SHP77 treated with DMSO at 0.1 percent for 48 hours (cell line): ENCODE measurements around the gene RAPGEF5.

Experiments used
- DNase-seq: peaks from one replicate; lab custom pipeline; 2025; lab: John Stamatoyannopoulos, UW

Gene RAPGEF5

DNA sequence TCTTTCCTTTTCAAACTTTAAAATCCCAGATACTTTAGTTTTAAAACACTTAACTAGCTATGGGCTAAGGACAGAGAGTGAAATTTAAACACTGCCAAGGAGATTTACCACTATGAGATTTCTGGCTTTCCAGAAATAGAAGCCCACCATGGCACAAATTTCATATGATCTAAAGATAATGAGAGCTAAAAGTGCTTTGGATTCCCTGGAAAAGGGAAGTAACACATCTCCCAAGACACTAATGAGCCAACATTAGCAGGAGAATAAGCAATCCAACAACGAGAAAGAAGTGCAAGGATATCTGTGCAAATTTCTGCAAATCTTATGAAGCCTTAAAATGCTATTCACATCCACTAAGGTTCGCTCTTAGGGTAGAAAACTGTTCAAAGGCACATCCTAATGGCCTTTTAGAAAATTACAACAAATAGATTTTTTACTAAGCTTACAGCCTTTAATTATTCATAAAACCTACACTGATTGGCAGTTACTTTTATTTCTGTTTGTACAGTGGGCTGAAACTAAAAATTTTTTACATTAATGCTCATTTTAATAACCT, 100.3 kb downstream of the RAPGEF5 start:
- DNase-seq = no peak

DNA sequence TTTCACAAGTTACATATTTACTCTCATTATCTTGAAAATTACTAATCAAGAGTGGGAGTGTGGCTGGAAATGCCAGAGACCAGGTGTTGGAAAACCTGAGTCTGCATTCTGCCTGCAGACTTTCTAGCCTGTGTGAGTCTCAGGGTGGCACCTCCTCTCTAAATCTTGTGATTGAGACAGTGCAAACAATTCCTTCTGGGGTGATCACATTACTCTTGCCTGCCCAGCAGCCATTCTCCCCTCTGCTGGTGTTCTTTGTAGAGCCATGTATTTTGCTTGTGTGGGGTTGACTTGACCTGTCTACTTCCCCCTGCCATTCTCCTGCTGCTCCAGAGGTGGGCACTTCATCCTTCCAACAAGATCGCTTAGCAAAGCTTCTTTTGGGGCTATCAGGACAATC, 101.1 kb downstream of the RAPGEF5 start:
- no peak for DNase-seq

DNA sequence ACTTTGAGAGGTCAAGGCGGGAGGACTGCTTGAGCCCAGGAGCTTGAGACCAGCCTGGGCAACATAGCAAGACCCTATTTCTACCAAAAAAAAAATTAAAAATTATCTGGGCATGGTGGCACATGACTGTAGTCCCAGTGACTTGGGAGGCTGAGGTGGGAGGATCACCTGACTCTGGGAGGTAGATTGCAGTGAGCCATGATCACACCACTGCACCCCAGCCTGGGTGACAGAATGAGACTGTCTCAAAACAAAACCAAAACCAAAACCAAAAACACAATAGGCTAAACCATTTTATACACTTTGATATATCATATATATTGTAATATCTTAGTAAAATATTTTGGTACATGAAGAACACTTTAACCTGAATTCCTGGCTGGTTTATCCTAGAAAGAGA, 101.6 kb downstream of the RAPGEF5 start:
- no peak for DNase-seq

DNA sequence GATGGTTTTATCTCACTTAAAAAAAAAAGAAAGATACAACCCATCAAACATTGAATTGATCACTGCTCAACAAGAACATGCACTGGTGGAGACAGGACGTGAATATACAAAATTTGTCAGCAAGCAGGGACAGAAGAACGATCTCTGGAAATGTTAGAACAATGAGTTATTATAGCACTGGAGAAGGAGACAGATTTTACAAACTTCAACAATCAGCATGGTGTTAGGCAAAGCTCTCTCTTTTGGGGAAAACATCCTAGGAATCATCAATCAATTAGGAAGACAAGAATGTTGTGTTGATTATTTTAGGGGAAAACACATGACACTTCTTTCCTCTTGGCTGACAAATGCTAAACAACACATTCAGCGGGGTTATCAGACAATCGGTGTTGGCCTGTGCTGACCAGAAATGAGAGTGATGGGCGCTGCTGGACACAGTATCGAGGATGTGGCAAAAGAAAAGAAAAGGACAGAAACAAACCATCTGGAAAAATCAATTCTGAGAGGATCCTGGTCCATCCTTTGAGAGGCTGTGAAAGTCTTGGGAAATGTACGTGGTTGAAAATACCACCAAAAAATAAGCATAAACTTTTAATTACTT, 103.9 kb downstream of the RAPGEF5 start:
- no peak for DNase-seq

DNA sequence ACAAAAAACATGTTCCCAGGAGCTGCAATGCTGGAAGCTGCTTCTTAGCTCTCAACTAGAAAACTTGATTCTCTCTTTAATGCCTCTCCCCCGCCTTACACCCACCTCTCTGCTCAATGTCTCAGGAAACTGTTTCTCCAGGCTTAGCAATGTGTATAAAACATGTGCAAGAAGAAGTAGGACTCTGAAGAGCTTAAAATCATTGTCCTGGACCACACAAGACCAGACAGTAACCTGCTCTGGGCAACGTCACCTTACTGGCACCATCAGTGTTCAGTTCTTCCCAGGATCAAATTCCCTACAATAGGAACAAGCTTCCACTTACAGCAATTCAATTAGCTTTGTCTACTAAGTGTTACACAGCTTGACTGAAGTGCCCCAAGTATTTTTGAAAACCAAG, 104.9 kb downstream of the RAPGEF5 start:
- no peak for DNase-seq

DNA sequence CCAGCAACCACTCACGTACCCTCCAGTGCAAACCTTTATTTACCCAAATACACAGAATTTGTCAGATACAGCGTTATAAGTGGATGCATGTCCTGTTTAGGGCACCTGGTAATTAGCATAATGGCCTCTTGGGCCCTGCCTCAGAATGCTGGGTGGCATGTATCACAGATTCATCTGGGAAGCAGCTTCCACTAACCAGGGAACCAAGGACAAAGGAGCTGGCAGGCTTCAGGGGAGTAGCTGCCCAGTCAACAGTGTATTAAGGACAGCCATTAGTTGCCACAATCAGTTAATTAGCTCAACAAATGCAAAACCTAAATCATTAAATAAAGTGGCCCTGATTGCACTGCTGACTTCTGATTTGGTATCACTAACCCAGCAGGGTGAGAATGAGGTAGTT, 105.7 kb downstream of the RAPGEF5 start:
- DNase-seq = no peak

DNA sequence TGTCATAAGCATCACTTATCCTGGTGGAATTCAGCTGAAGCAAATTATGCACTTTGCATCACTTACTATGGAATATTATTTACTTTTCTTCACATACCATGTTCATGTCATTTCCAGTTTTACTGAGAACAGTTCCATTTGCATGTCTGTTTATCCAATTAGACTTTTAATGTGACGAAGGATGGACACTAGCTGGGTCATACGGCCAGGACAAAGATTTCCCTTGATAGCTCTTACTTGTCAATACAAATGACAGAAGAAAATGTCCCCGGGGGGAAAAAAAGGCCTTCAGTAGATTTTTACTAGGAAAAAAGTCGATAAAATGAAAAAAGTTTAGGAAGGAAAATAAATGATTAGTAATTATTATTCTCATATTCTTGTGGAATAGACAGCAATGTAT, 106.6 kb downstream of the RAPGEF5 start:
- no peak for DNase-seq

DNA sequence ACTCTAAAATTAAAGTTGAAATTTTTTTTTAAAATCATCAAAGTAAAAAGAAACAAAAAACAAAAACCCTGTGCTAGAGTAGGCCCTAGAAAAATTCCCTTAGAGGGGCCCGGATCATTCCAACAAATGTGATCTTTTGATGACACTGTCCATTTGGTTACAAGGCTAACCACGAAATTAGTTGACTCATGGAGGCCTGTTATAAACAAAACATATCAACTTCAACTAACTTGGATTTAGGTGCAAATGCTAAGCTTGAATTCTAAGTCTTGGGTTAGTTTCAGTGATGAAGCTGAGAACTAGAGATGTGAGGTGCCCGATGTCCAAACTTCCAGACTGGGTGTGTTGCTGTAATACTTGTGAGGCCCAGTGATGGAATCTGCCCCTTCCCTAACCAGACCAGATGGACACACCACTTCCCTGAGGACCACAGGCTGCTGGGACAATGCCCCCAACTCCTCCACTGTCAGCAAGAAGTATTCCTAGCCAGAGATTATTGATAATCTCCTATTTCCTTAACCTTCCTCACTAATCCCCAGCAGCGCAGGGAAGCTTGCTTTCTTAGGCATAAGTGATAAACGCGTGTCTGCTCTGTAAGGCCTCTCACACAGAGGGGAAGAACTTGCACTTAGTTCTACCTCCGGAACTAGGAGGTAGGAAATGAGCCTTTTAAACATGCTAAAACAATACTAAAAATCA, 108.7 kb downstream of the RAPGEF5 start:
- no peak for DNase-seq

DNA sequence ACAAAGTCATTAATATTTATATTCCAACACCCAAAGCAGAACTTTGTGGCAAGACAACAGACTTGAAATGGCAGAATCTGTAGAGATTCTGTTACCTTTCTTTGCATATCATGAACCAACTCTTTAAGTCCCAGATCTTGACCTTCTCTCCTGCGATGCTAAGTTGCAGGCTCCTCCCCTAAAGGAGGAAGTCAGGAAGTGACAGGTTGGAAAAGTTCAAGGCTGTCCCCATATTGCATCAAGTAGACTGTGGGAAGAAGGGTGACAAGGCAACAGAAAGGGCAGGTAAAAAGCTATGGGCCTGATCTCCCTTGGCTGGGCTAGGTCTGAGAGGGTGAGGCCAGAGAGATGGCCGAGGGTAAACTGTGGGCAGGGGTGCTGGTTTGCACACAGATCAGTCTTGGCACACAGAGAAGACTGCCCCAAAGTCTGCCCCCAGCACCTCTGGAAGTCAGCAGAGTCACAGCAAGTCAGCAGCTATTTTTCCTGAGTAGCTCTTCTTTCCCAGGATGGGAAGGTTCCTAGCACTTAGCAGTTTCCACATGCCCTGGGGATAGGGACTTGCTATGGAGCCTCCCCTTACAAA, 115.1 kb downstream of the RAPGEF5 start:
- DNase-seq = no peak

DNA sequence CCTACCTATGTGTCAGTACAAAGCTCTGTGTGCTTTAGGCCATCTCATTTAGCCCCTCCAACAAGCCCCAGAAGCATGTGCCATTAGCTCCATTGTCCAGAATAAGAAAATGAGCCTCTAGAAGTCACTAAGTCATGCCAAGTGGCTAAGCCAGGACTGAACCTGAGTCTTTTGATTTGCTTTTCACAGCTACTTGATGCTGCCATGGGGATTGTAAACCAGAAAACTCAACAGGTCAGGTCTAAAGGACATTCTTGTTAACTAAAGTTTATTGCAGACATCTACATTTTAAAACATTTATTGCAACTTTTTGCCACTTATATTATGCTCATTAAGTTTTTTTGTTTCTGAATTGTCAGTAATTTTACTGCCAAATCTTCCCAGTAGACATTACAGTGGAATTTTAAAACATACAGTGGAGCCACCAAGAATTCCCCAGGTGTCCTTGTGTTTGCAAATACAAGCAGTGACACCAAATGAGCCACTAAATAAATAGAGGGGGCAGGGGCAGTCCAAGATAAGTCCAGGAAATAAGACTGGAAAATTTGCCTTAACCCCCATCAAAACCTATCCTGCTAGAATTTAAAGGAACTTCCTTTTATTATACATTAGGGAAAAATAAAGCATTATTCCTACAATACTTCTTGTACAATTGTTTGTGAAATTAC, 115.9 kb downstream of the RAPGEF5 start:
- no peak for DNase-seq

DNA sequence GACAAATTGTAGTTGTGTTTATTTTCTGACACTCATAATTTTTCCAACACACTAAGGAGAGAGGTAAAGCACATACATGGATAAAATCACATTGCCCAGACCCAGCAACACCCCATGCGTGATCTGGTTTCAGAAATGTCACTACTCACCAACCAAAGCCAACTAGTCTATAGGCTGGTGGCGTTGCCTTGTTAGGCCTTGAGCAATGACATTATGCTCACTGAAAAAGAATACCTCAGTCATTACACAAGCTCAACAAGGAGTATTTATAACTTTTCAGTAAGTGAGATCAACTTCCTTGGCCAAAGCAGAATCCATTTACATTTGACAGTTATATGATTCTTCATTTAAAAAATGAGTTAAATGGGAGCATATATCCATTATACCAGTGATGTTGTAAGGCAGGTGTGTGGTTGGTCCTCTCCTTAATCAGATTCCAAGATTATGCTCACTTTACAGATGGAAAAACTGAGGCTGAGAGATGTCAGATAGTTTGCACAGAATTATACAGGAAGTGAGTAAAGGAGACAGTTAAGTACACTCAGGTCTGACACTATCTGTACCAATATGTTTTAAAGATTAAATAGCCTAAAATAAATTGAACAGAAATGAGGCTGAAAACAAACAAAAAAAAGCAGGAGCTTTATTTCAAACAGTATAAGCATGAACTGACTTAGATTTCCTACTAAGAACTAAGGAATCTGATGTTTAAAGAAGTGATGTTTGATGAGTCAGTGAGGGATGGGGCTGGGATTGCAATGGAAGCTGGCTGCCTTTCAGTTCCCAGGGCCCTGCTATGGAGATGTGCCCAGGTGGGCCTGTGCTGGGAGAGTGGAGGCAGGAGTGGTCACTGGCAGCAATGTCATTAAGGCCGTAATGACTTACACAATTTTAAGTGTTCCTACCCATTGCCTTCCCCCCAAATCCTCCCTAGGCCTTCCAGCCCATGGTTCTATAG, 118.3 kb downstream of the RAPGEF5 start:
- no peak for DNase-seq

DNA sequence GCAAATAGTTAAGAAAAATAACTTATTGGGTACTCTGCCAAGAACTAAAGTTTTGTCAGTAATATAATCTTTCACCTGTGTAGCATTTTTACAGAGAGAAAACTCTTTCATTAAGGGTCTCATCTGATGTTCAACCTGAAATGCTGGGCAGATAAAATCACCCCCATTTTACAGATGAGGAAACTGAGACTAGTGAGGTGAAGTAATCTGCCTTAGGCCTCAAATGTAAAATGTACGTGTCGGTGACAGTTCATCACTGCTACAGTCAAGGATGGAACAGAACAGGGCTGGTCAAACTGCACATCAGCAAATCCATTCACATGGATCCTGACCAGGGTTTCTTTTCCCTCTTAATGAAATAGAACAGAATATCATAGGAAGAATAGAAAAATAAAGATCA, 121.8 kb downstream of the RAPGEF5 start:
- DNase-seq = no peak

DNA sequence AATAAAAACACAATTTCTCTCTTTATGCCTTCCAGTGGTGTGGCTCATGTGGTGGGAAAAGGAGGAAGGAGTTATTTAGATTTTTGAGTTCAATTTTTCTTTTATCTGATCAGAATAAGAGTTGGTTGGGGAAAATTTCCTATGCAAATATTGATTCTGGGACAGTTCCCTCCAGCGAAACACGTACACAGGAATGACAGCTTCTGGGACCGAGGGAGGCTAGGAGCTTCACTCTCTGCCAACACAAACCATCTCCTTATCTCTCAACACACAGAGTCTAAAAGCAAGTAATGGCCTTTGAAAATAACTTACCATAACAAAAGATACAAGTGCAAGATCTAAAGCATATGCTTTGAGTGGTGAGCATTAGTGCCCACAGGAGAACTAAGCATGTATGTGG, 122.7 kb downstream of the RAPGEF5 start:
- DNase-seq = no peak

DNA sequence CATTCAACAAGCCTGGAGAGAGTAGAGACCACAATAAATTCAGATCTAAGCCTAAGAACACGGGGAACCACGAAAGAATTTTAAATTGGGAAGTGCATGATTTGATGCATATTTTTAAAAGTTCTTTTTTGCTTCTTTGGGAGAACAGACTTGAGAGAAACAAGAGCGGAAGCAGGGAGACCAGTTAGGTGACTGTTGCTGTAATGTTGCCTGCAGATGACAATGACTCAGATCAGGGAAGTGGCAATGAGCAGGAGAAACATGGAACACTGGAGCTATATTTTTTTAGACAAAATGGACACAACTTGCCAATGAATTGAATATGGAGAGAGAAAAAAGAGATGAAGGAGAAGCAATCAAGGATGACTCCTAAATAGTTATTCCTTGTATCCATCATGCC, 125.1 kb downstream of the RAPGEF5 start:
- DNase-seq = no peak

DNA sequence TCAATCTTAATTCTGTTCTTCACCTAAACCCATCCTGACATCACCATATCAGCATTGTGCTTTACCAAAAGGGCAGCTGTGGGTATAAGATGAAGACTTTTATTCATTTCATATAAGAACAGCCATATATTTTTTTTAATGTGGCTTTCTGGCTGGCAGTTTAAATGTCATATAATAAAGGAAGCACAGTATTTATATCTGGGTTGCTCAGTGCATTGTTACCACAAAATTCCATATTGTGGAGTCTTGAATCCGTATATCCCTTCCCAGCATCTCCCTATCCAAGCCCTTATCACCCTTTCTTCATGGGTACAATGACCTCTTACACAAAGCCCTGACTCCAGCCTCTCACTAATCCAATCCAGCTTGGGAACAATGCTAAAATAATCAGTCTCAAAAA, 125.8 kb downstream of the RAPGEF5 start:
- DNase-seq = no peak

DNA sequence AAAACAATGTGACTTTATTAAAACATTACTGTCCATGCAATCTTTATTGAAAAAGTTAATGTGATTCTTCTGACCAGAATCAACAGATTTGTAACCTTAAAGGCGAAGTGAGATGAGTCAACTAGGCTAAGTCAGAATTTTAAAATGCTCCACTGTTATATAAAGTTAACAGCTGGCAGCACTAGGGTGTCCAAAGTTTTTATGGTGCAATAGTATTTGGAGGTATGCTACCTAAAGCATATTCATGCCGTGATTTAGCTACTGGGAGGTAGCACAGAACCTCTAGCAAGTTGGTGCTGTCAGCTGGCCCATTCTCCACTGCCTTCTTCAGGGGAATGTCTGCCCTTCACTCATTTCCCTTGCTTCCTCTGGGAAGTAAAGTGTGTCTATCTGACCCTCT, 126.7 kb downstream of the RAPGEF5 start:
- no peak for DNase-seq

DNA sequence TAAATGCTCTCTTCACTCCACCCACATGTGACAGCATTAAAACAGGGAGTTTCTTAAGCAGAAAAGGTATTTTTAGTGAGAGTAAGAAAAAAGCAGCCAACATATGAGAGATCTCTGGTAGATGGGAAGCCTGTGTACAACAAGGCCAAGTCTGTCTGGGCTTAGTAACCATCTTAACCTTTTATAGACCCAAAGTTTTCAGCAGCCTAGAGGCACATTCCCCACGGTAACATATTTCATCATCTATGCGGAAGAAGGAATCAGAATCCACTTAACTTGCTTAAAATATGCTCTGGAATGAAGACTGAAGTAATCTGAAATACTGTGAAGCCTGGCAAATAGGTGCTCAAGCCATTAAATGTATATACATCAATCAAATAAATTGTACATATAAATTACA, 127.8 kb downstream of the RAPGEF5 start:
- DNase-seq = no peak

DNA sequence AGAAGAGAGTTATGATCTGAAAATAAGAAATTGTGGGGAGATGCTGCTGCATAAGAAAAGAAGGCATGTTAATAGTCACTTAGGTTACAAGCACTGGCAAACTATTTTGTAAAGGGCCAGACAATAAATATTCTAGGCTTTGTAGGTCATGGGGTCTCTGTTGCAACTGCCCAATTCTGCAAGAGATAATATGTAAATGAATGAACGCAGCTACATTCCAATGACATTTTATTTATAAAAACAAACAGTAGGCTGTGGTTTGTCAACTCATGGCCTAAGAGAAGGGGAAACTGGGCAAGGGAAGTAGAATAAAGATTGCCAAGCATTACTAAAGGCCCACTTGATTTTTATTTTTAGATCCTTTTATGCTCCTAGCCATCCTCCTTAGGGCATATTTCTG, 133.1 kb downstream of the RAPGEF5 start:
- DNase-seq = no peak

DNA sequence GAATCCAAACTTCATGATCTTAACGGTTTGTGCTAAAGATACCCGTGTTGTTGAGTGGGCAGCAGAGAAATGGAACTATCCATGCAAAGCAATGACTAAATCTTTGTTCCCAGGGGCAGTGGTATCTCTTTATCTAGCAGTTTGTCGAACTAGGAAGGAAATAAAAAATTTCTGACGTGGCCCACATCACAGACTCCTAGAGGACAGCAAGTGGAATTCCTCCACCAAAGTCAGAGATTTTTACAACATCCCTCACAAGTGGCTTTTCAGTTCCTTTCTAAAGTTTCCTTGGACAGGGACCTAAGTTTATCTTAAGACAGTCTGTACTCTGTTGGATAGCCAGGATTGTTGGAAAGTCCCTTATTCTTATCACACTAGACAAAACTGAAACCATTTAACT, 136.0 kb downstream of the RAPGEF5 start:
- DNase-seq = no peak

DNA sequence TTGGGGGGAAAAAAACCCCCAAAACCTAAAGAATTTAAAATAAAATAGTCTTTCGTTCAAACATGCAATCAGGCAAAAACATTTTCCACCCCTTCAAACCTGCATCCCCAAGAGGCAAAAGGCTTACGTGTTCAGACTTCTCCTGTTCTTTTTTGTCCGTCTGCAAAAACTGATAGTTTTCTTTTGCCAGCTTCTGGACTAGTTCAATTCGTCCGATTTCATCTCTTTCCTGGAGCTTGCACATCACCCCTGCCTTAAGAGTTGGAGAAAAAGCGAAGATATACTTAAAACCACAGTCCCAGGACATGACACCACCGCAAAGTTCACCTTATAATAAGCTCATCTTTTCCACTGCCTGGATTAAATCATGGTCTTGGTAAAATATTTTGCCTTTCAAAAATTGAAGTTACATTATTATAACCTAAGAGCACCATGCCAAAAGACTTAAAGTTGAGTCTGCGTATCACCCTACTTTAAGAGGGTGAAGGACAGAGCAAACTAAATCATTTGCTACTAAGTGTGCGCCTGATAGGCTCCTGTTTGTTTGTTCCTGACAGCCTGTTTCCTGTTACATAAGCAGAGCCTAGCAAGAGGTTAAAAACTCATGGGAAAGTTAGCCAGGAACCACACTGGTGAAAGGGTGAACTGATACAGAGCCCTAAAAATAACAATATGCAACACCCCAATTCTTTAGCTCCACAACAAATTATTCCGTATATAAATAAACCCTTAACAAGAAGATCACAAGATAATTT, 137.0 kb downstream of the RAPGEF5 start:
- no peak for DNase-seq

DNA sequence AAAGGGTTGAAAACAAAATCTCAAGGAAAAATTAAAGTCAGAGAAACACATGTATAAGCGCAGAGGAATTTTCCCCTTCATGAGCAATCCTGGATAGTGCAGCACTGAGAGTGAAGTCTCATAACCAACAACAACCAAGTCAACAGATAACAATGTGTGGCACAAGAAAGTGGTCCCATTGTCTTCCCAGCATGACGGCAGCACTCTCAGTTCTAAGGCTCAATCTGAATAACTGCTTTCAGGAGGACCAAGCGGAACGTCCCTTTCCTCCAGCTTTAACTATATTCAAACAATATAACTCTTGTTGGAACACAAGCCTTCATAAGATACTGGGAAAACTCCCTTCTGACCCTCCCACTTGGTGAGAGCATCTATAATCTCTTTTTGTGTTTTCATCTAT, 137.9 kb downstream of the RAPGEF5 start:
- no peak for DNase-seq
